ENCODE measurements around the gene ZNF474. TPM values are rescaled to one million over a fixed set of nuclear protein-coding genes. Genes with fewer than 3 reads are reported as not detected.

ZNF474 gene
- total RNA-seq, 1 donor from 2014 or later: not detected

GRCh38 chr5:122153230-122153629 is 23.9 kb downstream of the ZNF474 start:
- no peaks in the 10 kb centered on the region for H3K27me3 Mint-ChIP-seq (ENCODE audit: unreplicated experiment)
- TF ChIP-seq CTCF (IDR thresholded peaks at IDR 0.05): no peak
- H3K36me3 Mint-ChIP-seq (ENCODE audit: unreplicated experiment): no peaks in the 10 kb centered on the region
- DNase-seq (ENCODE audit: extremely low spot score, unreplicated experiment): no peak
- H3K4me1 Mint-ChIP-seq (ENCODE audit: unreplicated experiment): peaks cover 26% of the 10 kb centered on the region
- H3K9me3 Mint-ChIP-seq (ENCODE audit: unreplicated experiment): no peaks in the 10 kb centered on the region
- no peak overlapping the region for H3K27ac Mint-ChIP-seq (ENCODE audit: unreplicated experiment)
- no peak overlapping the region for H3K4me3 Mint-ChIP-seq (ENCODE audit: unreplicated experiment)

GRCh38 chr5:122153774-122154173 is 24.4 kb downstream of the ZNF474 start:
- DNase-seq (ENCODE audit: extremely low spot score, unreplicated experiment): no peak
- Mint-ChIP-seq H3K4me1 (ENCODE audit: unreplicated experiment) (peaks cover 26% of the 10 kb centered on the region), H3K27ac (ENCODE audit: unreplicated experiment) (no peak overlapping the region), H3K4me3 (ENCODE audit: unreplicated experiment) (no peak overlapping the region), H3K27me3 (ENCODE audit: unreplicated experiment) (no peaks in the 10 kb centered on the region), H3K9me3 (ENCODE audit: unreplicated experiment) (no peaks in the 10 kb centered on the region), H3K36me3 (ENCODE audit: unreplicated experiment) (no peaks in the 10 kb centered on the region)
- TF ChIP-seq CTCF (IDR thresholded peaks at IDR 0.05): no peak

GRCh38 chr5:122154491-122154890 is 25.1 kb downstream of the ZNF474 start:
- Mint-ChIP-seq H3K9me3 (ENCODE audit: unreplicated experiment) (no peaks in the 10 kb centered on the region), H3K36me3 (ENCODE audit: unreplicated experiment) (no peaks in the 10 kb centered on the region), H3K4me3 (ENCODE audit: unreplicated experiment) (no peak overlapping the region), H3K4me1 (ENCODE audit: unreplicated experiment) (peaks cover 26% of the 10 kb centered on the region), H3K27ac (ENCODE audit: unreplicated experiment) (no peak overlapping the region), H3K27me3 (ENCODE audit: unreplicated experiment) (no peaks in the 10 kb centered on the region)
- no peak for DNase-seq (ENCODE audit: extremely low spot score, unreplicated experiment)
- TF ChIP-seq CTCF (IDR thresholded peaks at IDR 0.05): no peak

GRCh38 chr5:122154910-122155309 is 25.6 kb downstream of the ZNF474 start:
- TF ChIP-seq CTCF (IDR thresholded peaks at IDR 0.05): no peak
- H3K27ac Mint-ChIP-seq (ENCODE audit: unreplicated experiment): no peak overlapping the region
- no peaks in the 10 kb centered on the region for H3K9me3 Mint-ChIP-seq (ENCODE audit: unreplicated experiment)
- no peaks in the 10 kb centered on the region for H3K27me3 Mint-ChIP-seq (ENCODE audit: unreplicated experiment)
- no peak for DNase-seq (ENCODE audit: extremely low spot score, unreplicated experiment)
- H3K36me3 Mint-ChIP-seq (ENCODE audit: unreplicated experiment): no peaks in the 10 kb centered on the region
- H3K4me1 Mint-ChIP-seq (ENCODE audit: unreplicated experiment): peaks cover 26% of the 10 kb centered on the region
- no peak overlapping the region for H3K4me3 Mint-ChIP-seq (ENCODE audit: unreplicated experiment)

GRCh38 chr5:122155546-122155945 is 26.2 kb downstream of the ZNF474 start:
- Mint-ChIP-seq H3K4me1 (ENCODE audit: unreplicated experiment) (peaks cover 26% of the 10 kb centered on the region), H3K27me3 (ENCODE audit: unreplicated experiment) (no peaks in the 10 kb centered on the region)
- TF ChIP-seq CTCF (IDR thresholded peaks at IDR 0.05): no peak

More at GRCh38 chr5:122155546-122155945, 26.2 kb downstream of the ZNF474 start:
- no peak for DNase-seq (ENCODE audit: extremely low spot score, unreplicated experiment)
- Mint-ChIP-seq H3K4me3 (ENCODE audit: unreplicated experiment) (no peak overlapping the region), H3K27ac (ENCODE audit: unreplicated experiment) (no peak overlapping the region), H3K9me3 (ENCODE audit: unreplicated experiment) (no peaks in the 10 kb centered on the region), H3K36me3 (ENCODE audit: unreplicated experiment) (no peaks in the 10 kb centered on the region)

Data from osteocyte (in vitro differentiated cells).